ENCODE results near the gene JAG2.

- TF ChIP-seq CTCF (IDR thresholded peaks at IDR 0.05; ENCODE audit: low read length) (no peak), EZH2 (IDR thresholded peaks at IDR 0.05; ENCODE audit: borderline replicate concordance, low read length) (no peak)
Observed at GRCh38 chr14:105182296-105183020, 13.9 kb upstream of the JAG2 start.
